Lower leg skin (tissue), 4 donors: Measurements from ENCODE around the gene CNGA4. TPM values are rescaled to one million over a fixed set of nuclear protein-coding genes. Genes with fewer than 3 reads are reported as not detected.

Experiments
- DNase-seq, 2 donors: peaks; one replicate each; pipeline ENCODE4 v3.0.0-alpha.2; 2019; ENCODE audit warnings: low spot score in 2 of 2
- H3K4me3 ChIP-seq: fragments of 200-600 bp; sonication (generic); 2 replicates; pipeline ENCODE4 v1.5.1; 2017; ENCODE audit warnings: mild to moderate bottlenecking, low read depth; ENCODE audit not compliant: poor library complexity, severe bottlenecking
- POLR2A ChIP-seq, 2 donors: fragments of 450-650 bp; IDR thresholded peaks; one replicate each; pipeline ENCODE4 v1.6.1; 2016 to 2017; ENCODE audit warnings: antibody characterized with exemption in 2 of 2, mild to moderate bottlenecking in 1 of 2, moderate library complexity in 1 of 2
- WGBS, 2 donors: methylation state at CpG; one replicate each; pipeline ENCODE4 v1.1.5; 2018; 5-methylcytosine and 5-hydroxymethylcytosine counted together
- intact Hi-C: fragments of 100-400 bp; cut with DNase I; formaldehyde crosslinking; loops from one replicate; pipeline ENCODE4 v1.15.0; 2023; ENCODE audit warnings: low total_unique reads
- total RNA-seq, 4 donors: library from RNA; depleted of rRNA; stranded (reverse); fragments of >200 nt; gene quantifications; one replicate each; pipeline ENCODE4 v1.1.0, GENCODE V29; 2016
- TF ChIP-seq, protein P1 (sequence below), 3 donors: fragments of 450-650 bp; IDR thresholded peaks; one replicate each; pipeline ENCODE4 v1.5.1; 2016; ENCODE audit warnings: antibody characterized with exemption in 3 of 3, mild to moderate bottlenecking in 3 of 3, moderate library complexity in 2 of 3

CNGA4 gene
- total RNA-seq, 4 donors from 2014 or later = not detected

DNA sequence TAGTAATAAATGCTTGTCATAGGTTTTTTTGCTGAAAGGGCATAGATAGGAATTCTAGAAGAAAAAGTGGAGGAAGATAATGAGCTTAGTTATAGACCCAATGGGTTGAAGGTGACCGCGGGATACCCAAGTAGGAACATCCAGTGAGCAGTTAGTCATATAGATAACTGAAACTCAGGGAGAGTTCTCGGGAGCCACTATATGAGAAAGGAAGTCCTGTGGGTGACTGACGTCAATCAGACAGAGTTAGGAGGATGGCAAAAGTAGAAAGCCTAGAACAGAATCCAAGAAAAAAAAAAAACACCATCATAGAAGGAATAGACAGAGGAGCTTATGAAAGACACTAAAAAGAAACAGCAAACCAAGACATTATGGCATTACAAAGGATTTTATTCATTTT is 1.6 kb upstream of the CNGA4 start:
- intact Hi-C loops = no loop called here
- WGBS, 2 donors = 81 to 82% methylated on average over 4 of the region's 4 CpGs

DNA sequence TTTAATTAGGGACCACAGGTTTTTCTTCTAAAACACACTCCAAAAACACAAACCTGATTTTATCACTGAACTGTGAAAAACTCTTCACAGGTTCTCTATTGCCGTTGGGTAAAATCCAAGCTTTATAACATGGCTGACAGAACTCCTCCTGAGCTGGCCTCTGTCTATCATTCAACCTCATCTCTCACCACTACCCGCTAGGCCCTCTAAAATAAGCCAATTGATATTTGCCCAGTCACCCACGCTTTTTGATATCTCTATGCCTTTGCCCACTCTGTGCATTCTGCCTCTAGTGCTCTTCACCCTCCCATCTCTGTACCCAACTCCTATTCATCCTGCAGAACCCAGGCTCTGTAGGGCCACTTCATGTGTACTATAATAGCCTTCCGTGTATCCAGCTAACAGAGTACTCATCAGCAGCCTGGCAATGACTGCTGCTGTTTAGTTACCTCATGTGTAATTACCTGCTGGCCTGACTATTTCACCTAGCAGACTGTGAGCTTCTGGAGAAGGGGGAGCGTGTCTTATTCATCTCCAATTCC is 1.1 kb upstream of the CNGA4 start:
- TF ChIP-seq, protein P1, sequence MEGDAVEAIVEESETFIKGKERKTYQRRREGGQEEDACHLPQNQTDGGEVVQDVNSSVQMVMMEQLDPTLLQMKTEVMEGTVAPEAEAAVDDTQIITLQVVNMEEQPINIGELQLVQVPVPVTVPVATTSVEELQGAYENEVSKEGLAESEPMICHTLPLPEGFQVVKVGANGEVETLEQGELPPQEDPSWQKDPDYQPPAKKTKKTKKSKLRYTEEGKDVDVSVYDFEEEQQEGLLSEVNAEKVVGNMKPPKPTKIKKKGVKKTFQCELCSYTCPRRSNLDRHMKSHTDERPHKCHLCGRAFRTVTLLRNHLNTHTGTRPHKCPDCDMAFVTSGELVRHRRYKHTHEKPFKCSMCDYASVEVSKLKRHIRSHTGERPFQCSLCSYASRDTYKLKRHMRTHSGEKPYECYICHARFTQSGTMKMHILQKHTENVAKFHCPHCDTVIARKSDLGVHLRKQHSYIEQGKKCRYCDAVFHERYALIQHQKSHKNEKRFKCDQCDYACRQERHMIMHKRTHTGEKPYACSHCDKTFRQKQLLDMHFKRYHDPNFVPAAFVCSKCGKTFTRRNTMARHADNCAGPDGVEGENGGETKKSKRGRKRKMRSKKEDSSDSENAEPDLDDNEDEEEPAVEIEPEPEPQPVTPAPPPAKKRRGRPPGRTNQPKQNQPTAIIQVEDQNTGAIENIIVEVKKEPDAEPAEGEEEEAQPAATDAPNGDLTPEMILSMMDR (IDR thresholded peaks at IDR 0.05) = no peak
- no peak for TF ChIP-seq POLR2A (IDR thresholded peaks at IDR 0.05)
- DNase-seq = no peak
- H3K4me3 ChIP-seq = no peak overlapping the region
- 86 to 92% methylated on average over 5 of the region's 5 CpGs for WGBS, 2 donors
- intact Hi-C loops = no loop called here

More for the DNA sequence above, 1.6 kb upstream of the CNGA4 start:
- no peak for DNase-seq
- no peak for TF ChIP-seq POLR2A (IDR thresholded peaks at IDR 0.05)
- TF ChIP-seq, protein P1 (IDR thresholded peaks at IDR 0.05) = no peak
- no peak overlapping the region for H3K4me3 ChIP-seq

DNA sequence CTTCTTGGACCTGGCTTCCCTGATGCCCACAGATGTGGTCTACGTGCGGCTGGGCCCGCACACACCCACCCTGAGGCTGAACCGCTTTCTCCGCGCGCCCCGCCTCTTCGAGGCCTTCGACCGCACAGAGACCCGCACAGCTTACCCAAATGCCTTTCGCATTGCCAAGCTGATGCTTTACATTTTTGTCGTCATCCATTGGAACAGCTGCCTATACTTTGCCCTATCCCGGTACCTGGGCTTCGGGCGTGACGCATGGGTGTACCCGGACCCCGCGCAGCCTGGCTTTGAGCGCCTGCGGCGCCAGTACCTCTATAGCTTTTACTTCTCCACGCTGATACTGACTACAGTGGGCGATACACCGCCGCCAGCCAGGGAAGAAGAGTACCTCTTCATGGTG is 1.2 kb downstream of the CNGA4 start:
- TF ChIP-seq, protein P1 (IDR thresholded peaks at IDR 0.05) = no peak
- TF ChIP-seq POLR2A (IDR thresholded peaks at IDR 0.05) = no peak
- no peak overlapping the region for H3K4me3 ChIP-seq
- intact Hi-C loops = no loop called here
- DNase-seq = no peak
- 97% methylated on average over 28 of the region's 28 CpGs for WGBS, 2 donors

DNA sequence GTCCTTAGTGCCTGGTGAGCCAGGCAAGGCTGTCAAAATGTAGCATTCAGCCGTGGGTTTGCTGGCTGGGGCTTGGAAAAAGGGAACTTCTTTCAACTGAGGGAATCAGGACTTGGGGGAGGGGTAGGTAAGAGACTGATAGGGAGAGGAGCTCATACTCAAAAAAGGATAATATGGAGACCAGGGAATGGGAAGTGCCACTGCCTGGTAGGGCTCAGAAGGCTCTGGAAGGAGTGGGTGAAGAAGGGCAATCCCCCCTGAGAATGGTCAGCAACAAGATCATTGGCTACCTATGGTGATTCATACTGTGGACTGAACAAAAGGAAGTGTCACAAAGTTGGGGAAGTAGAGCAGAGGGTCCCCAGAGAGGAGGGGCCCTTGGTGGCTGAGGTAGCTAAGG is 1.9 kb downstream of the CNGA4 start:
- TF ChIP-seq POLR2A (IDR thresholded peaks at IDR 0.05) = no peak
- TF ChIP-seq, protein P1 (IDR thresholded peaks at IDR 0.05) = no peak
- intact Hi-C loops = no loop called here
- DNase-seq = no peak
- WGBS, 2 donors = 59 to 79% methylated on average over 1 of the region's 1 CpG
- H3K4me3 ChIP-seq = no peak overlapping the region

DNA sequence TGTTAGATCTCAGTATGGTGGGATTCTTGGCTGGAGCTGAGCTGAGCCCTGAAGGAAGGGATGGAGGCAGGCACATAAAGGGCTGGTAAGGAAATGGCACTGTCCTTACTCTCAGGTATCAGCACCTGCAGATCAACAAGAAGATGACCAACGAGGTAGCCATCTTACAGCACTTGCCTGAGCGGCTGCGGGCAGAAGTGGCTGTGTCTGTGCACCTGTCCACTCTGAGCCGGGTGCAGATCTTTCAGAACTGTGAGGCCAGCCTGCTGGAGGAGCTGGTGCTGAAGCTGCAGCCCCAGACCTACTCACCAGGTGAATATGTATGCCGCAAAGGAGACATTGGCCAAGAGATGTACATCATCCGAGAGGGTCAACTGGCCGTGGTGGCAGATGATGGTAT is 2.4 kb downstream of the CNGA4 start:
- 91 to 96% methylated on average over 7 of the region's 7 CpGs for WGBS, 2 donors
- intact Hi-C loops = no loop called here
- no peak for DNase-seq

More for the DNA sequence above, 2.4 kb downstream of the CNGA4 start:
- TF ChIP-seq, protein P1 (IDR thresholded peaks at IDR 0.05) = no peak
- no peak for TF ChIP-seq POLR2A (IDR thresholded peaks at IDR 0.05)
- H3K4me3 ChIP-seq = no peak overlapping the region
